WTC11 (cell line): ENCODE results near the gene MYL9. TPM values are rescaled to one million over a fixed set of nuclear protein-coding genes. Genes with fewer than 3 reads are reported as not detected.

Experiments
- ATAC-seq: fragments of 200-7000 bp; cut with Tn5 transposase; 2 replicates; pipeline ENCODE4 v1.10.0; 2021; ENCODE audit warnings: mild to moderate bottlenecking, moderate library complexity
- CTCF ChIA-PET: fragments of 300-600 bp; sonication (Branson Sonifier 250); formaldehyde crosslinking; loops from one replicate; lab custom pipeline; 2021; ENCODE audit warnings: antibody characterized with exemption; lab: Charles Lee
- POLR2A ChIA-PET: fragments of 350-600 bp; sonication (Branson Sonifier 250); formaldehyde crosslinking; loops from one replicate; lab custom pipeline; 2021; ENCODE audit warnings: antibody characterized with exemption; lab: Charles Lee
- DNase-seq: peaks from one replicate; pipeline ENCODE4 v3.0.0; 2021; ENCODE audit warnings: low spot score
- H3K27ac Mint-ChIP-seq: 2 replicates; pipeline ENCODE4 v1.8.0; 2021; ENCODE audit warnings: mixed read lengths
- H3K27me3 Mint-ChIP-seq: 2 replicates; pipeline ENCODE4 v1.8.0; 2021; ENCODE audit warnings: low read depth, mild to moderate bottlenecking, moderate library complexity, mixed read lengths
- H3K36me3 Mint-ChIP-seq: 2 replicates; pipeline ENCODE4 v1.8.0; 2021; ENCODE audit warnings: mixed read lengths
- H3K4me1 Mint-ChIP-seq: 2 replicates; pipeline ENCODE4 v1.8.0; 2022; ENCODE audit warnings: mixed read lengths
- H3K4me3 Mint-ChIP-seq: 2 replicates; pipeline ENCODE4 v1.8.0; 2021; ENCODE audit warnings: mild to moderate bottlenecking, moderate library complexity, mixed read lengths
- H3K9me3 Mint-ChIP-seq: 2 replicates; pipeline ENCODE4 v1.8.0; 2021; ENCODE audit warnings: mixed read lengths
- AR ChIP-seq: fragments of 250-450 bp; sonication (Bioruptor Pico); IDR thresholded peaks from 2 replicates; pipeline ENCODE4 v1.9.0; 2021; ENCODE audit warnings: mild to moderate bottlenecking
- CTCF ChIP-seq: fragments of 200-600 bp; IDR thresholded peaks from 2 replicates; pipeline ENCODE4 v1.8.0; 2022; ENCODE audit warnings: antibody characterized with exemption
- HMGXB4 ChIP-seq: sonication (generic); formaldehyde crosslinking; IDR thresholded peaks from 2 replicates; pipeline ENCODE4 v1.8.1; 2023; ENCODE audit warnings: mild to moderate bottlenecking, moderate library complexity, missing genetic modification reagents
- MLX ChIP-seq: sonication (generic); formaldehyde crosslinking; IDR thresholded peaks from 2 replicates; pipeline ENCODE4 v1.8.1; 2023; ENCODE audit warnings: mild to moderate bottlenecking, missing genetic modification reagents, moderate library complexity
- MYBL2 ChIP-seq: sonication (generic); formaldehyde crosslinking; IDR thresholded peaks from 2 replicates; pipeline ENCODE4 v1.8.1; 2023; ENCODE audit warnings: mild to moderate bottlenecking, moderate library complexity, missing genetic modification reagents
- PREB ChIP-seq: sonication (generic); formaldehyde crosslinking; IDR thresholded peaks from 2 replicates; pipeline ENCODE4 v1.8.1; 2022; ENCODE audit warnings: mild to moderate bottlenecking, missing genetic modification reagents, moderate library complexity, borderline replicate concordance
- RELA ChIP-seq: sonication (generic); formaldehyde crosslinking; IDR thresholded peaks from 2 replicates; pipeline ENCODE4 v1.8.1; 2022; ENCODE audit warnings: missing genetic modification reagents, mild to moderate bottlenecking, borderline replicate concordance
- TP53 ChIP-seq: sonication (generic); formaldehyde crosslinking; IDR thresholded peaks from 2 replicates; pipeline ENCODE4 v1.8.1; 2023; ENCODE audit warnings: mild to moderate bottlenecking, missing genetic modification reagents
- ZNF423 ChIP-seq: fragments of 250-450 bp; sonication (Bioruptor Pico); IDR thresholded peaks from 2 replicates; pipeline ENCODE4 v2.1.2; 2022; ENCODE audit warnings: mild to moderate bottlenecking, moderate library complexity
- total RNA-seq: library from RNA; stranded (reverse); gene quantifications from 3 replicates; pipeline ENCODE4 v1.2.3, GENCODE V29; 2021

MYL9 gene
- total RNA-seq, 1 experiment from 2014 or later: 54.7 TPM

- Mint-ChIP-seq H3K27me3 (no peaks in the 10 kb centered on the region), H3K36me3 (no peaks in the 10 kb centered on the region), H3K4me1 (peaks cover 44% of the 10 kb centered on the region), H3K4me3 (peak overlapping the region; percentile 62), H3K9me3 (no peaks in the 10 kb centered on the region), H3K27ac (no peak overlapping the region)
- ATAC-seq (peak; percentile 68), DNase-seq (peak; percentile 71)
- TF ChIP-seq TP53 (no peak), MYBL2 (CRISPR knock-in tag) (no peak), RELA (no peak), ZNF423 (peak; percentile 49; the same call in 1 of the 2 replicates), MLX (peak; percentile 81; the same call in 1 of the 2 replicates), CTCF (peak; percentile 39; the same call in 1 of the 2 replicates), AR (CRISPR knock-in tag) (no peak), HMGXB4 (CRISPR knock-in tag) (peak; percentile 67; the same call in 1 of the 2 replicates)
- ChIA-PET CTCF (interaction anchor here (0.6 to 2.8 kb wide), 22 partner anchors 10 to 325 kb away, joined by 3 to 15 read pairs (median 4); partner anchors contain the start of genes NDRG3, RAB5IF and TGIF2), POLR2A (interaction anchor here (1.3 kb wide), 1 partner anchor 63 kb away, joined by 4 read pairs; the partner anchor contains the start of gene RAB5IF)
Observed at GRCh38 chr20:36541768-36542488, 609 bp downstream of the MYL9 start.

GRCh38 chr20:36542516-36543183 is 1.3 kb downstream of the MYL9 start:
- DNase-seq: no peak
- ATAC-seq: no peak
- H3K4me3 Mint-ChIP-seq: peak overlapping the region; percentile 62
- TF ChIP-seq MYBL2 (CRISPR knock-in tag) (no peak), PREB (CRISPR knock-in tag) (no peak)
- H3K4me1 Mint-ChIP-seq: peaks cover 44% of the 10 kb centered on the region
- no peaks in the 10 kb centered on the region for H3K27me3 Mint-ChIP-seq
- H3K27ac Mint-ChIP-seq: peak overlapping the region; percentile 57
- CTCF ChIA-PET: interaction anchor here (0.6 to 2.8 kb wide), 21 partner anchors 10 to 325 kb away, joined by 3 to 15 read pairs (median 4); partner anchors contain the start of genes NDRG3, RAB5IF and TGIF2
- POLR2A ChIA-PET: no interaction called here
- H3K9me3 Mint-ChIP-seq: no peaks in the 10 kb centered on the region
- H3K36me3 Mint-ChIP-seq: no peaks in the 10 kb centered on the region
